ENCODE results near the gene PLEKHG3. TPM values are rescaled to one million over a fixed set of nuclear protein-coding genes. Genes with fewer than 3 reads are reported as not detected.

Gene PLEKHG3
- total RNA-seq, 1 experiment from 2014 or later: 75.3 TPM

DNA sequence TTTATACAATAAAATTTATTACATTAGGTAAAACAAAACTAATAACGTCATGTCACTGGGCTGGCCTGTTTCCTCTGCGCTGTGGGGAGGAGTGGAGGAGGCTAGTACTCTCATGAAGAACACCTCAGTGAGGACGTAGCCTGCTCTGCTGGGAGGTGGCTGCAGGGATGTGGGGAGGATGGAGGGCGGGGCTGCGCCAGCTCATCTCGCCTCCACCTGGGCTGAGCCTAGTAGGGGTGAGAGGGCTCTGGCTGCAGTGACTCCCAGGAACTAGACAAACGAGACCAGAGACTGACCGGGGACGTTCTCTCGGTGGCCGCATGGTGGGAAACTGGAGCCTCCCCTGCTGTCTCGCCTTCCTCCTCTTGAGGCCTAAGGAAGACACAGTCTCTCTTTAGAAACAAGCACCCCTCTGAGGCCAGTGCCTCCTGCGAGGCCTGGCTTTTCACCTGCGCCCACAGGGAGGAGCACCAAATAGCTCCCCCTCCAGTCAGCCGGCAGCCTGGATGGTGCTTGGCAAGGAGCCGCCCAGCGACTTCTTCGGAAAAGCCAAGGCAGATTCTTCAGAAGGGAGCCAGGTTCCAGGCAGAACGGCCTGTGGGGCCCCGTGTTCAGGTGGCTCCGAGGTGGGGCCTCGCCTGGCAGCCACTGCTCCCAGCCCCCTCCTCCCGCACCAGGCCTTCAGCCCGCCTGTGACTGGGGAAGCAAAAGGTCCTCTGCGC is 62.4 kb downstream of the PLEKHG3 start:
- 0 out of 2 replicates have a peak, but pooled peaks have one; percentile 36 for TF ChIP-seq ZBTB21 (CRISPR knock-in tag; IDR thresholded peaks at IDR 0.05; ENCODE audit: borderline replicate concordance)
- TF ChIP-seq NFE2L1 (CRISPR knock-in tag; IDR thresholded peaks at IDR 0.05): no peak
- TF ChIP-seq, protein P1, sequence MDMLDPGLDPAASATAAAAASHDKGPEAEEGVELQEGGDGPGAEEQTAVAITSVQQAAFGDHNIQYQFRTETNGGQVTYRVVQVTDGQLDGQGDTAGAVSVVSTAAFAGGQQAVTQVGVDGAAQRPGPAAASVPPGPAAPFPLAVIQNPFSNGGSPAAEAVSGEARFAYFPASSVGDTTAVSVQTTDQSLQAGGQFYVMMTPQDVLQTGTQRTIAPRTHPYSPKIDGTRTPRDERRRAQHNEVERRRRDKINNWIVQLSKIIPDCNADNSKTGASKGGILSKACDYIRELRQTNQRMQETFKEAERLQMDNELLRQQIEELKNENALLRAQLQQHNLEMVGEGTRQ (CRISPR knock-in tag; IDR thresholded peaks at IDR 0.05): 0 out of 2 replicates have a peak, but pooled peaks have one; percentile 17
- TF ChIP-seq ETV6 (CRISPR knock-in tag; IDR thresholded peaks at IDR 0.05): peak; percentile 64; the same call in 1 of the 2 replicates
- TF ChIP-seq TP53 (CRISPR knock-in tag; IDR thresholded peaks at IDR 0.05): 0 out of 2 replicates have a peak, but pooled peaks have one; percentile 35
- 0 out of 2 replicates have a peak, but pooled peaks have one; percentile 36 for TF ChIP-seq MAX (CRISPR knock-in tag; IDR thresholded peaks at IDR 0.05)
- POLR2A ChIA-PET: interaction anchor here (1.8 kb wide), 1 partner anchor 114 kb away, joined by 4 read pairs; no protein-coding TSS in a partner anchor
- DNase-seq (ENCODE audit: low spot score) (peak; percentile 64), ATAC-seq (peak; percentile 49)
- Mint-ChIP-seq H3K27me3 (ENCODE audit: low read depth) (peaks cover 15% of the 10 kb centered on the region), H3K9me3 (no peaks in the 10 kb centered on the region), H3K4me1 (peaks cover 48% of the 10 kb centered on the region), H3K27ac (no peak overlapping the region), H3K4me3 (no peak overlapping the region), H3K36me3 (no peaks in the 10 kb centered on the region)
- CTCF ChIA-PET: interaction anchor here (0.6 to 11.4 kb wide), 25 partner anchors 9 to 201 kb away, joined by 3 to 75 read pairs (median 4); partner anchors contain the start of gene PLEKHG3

DNA sequence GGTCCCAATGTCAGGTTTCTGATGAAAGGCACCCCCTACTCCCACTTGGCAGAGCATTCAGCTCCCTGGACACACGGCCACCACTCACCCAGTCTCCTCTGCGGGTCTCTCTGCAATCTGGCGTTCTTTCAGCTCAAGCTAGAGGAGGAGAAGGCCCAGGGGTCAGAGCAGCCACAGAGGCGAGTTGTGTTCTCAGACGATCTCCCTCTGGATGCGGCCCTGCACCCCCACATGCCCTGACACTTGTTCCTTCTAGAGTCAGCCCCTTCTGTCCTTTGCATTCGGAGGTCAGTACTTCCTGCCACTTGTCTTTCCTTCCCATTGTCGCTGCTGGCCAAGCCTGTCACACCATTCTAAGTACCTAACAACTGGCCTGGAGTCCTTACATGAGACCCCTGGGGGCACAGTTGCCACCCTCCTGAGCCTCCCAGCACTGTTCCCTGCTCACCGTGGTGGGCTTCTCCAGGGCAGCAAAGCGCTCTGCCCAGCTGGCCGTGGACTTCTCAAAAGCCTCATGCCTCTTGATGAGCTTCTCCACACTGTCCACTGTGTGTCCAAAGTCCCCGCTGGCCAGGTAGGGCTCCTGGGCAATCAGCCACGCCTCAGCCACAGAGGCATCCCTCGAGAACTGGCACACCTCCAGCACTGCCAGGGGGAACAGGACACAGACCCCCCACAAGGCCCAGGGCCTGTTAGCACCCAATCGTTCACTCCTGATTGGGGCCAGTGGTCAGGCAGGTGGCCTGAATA is 63.2 kb downstream of the PLEKHG3 start:
- H3K27me3 Mint-ChIP-seq (ENCODE audit: low read depth): peaks cover 15% of the 10 kb centered on the region
- H3K4me3 Mint-ChIP-seq: no peak overlapping the region
- peaks cover under 1% of the 10 kb centered on the region; the same call in 1 of the 2 replicates for H3K36me3 Mint-ChIP-seq
- H3K27ac Mint-ChIP-seq: peak overlapping the region; percentile 74; the same call in 1 of the 2 replicates
- POLR2A ChIA-PET: no interaction called here
- no peaks in the 10 kb centered on the region for H3K9me3 Mint-ChIP-seq
- H3K4me1 Mint-ChIP-seq: peaks cover 41% of the 10 kb centered on the region
- ATAC-seq: no peak
- CTCF ChIA-PET: interaction anchor here (0.6 to 11.4 kb wide), 24 partner anchors 8 to 208 kb away, joined by 3 to 75 read pairs (median 4); partner anchors contain the start of gene PLEKHG3
- DNase-seq (ENCODE audit: low spot score): no peak
- TF ChIP-seq GTF2I (CRISPR knock-in tag; conservative IDR thresholded peaks at IDR 0.05) (no peak), ZNF232 (CRISPR knock-in tag; IDR thresholded peaks at IDR 0.05) (no peak), ESRRA (CRISPR knock-in tag; IDR thresholded peaks at IDR 0.05; ENCODE audit: borderline replicate concordance) (no peak), OVOL2 (CRISPR knock-in tag; IDR thresholded peaks at IDR 0.05; ENCODE audit: borderline replicate concordance) (no peak), NR2C2 (CRISPR knock-in tag; IDR thresholded peaks at IDR 0.05) (no peak), CBFB (CRISPR knock-in tag; IDR thresholded peaks at IDR 0.05; ENCODE audit: low read depth) (no peak), CREM (CRISPR knock-in tag; IDR thresholded peaks at IDR 0.05) (no peak), ATF6 (CRISPR knock-in tag; IDR thresholded peaks at IDR 0.05) (no peak), ZNF263 (CRISPR knock-in tag; IDR thresholded peaks at IDR 0.05; ENCODE audit: low read depth) (no peak), FOXJ3 (CRISPR knock-in tag; IDR thresholded peaks at IDR 0.05; ENCODE audit: borderline replicate concordance) (no peak)
- TF ChIP-seq, protein P2, sequence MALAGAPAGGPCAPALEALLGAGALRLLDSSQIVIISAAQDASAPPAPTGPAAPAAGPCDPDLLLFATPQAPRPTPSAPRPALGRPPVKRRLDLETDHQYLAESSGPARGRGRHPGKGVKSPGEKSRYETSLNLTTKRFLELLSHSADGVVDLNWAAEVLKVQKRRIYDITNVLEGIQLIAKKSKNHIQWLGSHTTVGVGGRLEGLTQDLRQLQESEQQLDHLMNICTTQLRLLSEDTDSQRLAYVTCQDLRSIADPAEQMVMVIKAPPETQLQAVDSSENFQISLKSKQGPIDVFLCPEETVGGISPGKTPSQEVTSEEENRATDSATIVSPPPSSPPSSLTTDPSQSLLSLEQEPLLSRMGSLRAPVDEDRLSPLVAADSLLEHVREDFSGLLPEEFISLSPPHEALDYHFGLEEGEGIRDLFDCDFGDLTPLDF (CRISPR knock-in tag; IDR thresholded peaks at IDR 0.05): no peak
- TF ChIP-seq, protein P3, sequence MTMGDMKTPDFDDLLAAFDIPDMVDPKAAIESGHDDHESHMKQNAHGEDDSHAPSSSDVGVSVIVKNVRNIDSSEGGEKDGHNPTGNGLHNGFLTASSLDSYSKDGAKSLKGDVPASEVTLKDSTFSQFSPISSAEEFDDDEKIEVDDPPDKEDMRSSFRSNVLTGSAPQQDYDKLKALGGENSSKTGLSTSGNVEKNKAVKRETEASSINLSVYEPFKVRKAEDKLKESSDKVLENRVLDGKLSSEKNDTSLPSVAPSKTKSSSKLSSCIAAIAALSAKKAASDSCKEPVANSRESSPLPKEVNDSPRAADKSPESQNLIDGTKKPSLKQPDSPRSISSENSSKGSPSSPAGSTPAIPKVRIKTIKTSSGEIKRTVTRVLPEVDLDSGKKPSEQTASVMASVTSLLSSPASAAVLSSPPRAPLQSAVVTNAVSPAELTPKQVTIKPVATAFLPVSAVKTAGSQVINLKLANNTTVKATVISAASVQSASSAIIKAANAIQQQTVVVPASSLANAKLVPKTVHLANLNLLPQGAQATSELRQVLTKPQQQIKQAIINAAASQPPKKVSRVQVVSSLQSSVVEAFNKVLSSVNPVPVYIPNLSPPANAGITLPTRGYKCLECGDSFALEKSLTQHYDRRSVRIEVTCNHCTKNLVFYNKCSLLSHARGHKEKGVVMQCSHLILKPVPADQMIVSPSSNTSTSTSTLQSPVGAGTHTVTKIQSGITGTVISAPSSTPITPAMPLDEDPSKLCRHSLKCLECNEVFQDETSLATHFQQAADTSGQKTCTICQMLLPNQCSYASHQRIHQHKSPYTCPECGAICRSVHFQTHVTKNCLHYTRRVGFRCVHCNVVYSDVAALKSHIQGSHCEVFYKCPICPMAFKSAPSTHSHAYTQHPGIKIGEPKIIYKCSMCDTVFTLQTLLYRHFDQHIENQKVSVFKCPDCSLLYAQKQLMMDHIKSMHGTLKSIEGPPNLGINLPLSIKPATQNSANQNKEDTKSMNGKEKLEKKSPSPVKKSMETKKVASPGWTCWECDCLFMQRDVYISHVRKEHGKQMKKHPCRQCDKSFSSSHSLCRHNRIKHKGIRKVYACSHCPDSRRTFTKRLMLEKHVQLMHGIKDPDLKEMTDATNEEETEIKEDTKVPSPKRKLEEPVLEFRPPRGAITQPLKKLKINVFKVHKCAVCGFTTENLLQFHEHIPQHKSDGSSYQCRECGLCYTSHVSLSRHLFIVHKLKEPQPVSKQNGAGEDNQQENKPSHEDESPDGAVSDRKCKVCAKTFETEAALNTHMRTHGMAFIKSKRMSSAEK (CRISPR knock-in tag; IDR thresholded peaks at IDR 0.05; ENCODE audit: borderline replicate concordance): no peak
- TF ChIP-seq, protein P4, sequence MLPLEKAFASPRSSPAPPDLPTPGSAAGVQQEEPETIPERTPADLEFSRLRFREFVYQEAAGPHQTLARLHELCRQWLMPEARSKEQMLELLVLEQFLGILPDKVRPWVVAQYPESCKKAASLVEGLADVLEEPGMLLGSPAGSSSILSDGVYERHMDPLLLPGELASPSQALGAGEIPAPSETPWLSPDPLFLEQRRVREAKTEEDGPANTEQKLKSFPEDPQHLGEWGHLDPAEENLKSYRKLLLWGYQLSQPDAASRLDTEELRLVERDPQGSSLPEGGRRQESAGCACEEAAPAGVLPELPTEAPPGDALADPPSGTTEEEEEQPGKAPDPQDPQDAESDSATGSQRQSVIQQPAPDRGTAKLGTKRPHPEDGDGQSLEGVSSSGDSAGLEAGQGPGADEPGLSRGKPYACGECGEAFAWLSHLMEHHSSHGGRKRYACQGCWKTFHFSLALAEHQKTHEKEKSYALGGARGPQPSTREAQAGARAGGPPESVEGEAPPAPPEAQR (CRISPR knock-in tag; IDR thresholded peaks at IDR 0.05): no peak

All from WTC11 (cell line).